H4 (cell line): ENCODE results near the gene MID1. TPM values are rescaled to one million over a fixed set of nuclear protein-coding genes. Genes with fewer than 3 reads are reported as not detected.
A peak's percentile ranks its signal among the peaks of the same experiment; 100 is the strongest.
"Not testable (repeated sequence)": the region's sequence is repeated elsewhere in the genome, so short reads cannot be mapped to it uniquely, and the experiment has no call there.

Experiments
- DNase-seq: peaks from one replicate; pipeline ENCODE4 v3.0.0-alpha.2; 2015; ENCODE audit warnings: low spot score
- total RNA-seq: library from RNA; depleted of rRNA; stranded (reverse); fragments of >200 nt; shearing (Covaris generic); gene quantifications from 2 replicates; pipeline ENCODE4 v1.2.3, GENCODE V29; 2014

Gene MID1
- total RNA-seq, 1 experiment from 2014 or later = 14.3 TPM

DNA sequence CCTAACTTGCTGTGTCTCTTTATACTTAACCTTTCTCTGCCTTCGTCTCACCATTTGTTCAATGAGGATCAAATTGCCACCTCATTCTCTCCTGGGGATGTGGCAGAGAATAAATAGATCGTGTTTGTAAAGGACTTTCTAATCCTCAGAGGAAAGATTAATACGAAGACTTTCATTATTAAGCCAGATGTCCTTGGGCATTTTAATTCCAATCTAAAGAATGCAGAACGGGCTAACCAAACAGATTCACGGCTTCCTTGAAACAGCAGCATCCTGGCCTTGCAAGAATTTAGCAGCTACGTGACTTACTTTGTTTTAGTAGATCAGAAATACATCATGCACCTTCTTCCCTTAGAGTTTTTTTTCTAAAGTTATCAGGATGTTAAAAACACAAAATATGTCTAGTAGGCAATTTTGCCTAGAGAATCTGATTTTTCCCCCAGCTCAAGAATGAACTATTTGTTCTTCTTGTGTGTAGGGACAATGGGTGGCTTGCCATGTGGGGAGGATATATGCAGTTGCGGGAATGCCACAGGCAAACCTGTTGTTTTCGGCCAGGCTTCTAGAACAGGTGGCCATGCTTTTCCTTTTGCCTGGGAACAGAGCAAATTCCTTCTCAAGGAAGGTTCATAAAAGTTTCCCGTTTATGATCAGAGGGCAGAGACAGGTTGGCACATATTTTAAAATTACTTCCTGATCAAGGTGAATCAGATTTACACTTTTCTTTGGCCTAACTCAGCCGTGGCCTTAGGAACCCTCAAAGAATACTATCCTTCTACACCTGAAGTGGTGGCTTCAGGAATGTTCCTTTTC is 3.0 kb downstream of the MID1 start:
- DNase-seq = no peak

DNA sequence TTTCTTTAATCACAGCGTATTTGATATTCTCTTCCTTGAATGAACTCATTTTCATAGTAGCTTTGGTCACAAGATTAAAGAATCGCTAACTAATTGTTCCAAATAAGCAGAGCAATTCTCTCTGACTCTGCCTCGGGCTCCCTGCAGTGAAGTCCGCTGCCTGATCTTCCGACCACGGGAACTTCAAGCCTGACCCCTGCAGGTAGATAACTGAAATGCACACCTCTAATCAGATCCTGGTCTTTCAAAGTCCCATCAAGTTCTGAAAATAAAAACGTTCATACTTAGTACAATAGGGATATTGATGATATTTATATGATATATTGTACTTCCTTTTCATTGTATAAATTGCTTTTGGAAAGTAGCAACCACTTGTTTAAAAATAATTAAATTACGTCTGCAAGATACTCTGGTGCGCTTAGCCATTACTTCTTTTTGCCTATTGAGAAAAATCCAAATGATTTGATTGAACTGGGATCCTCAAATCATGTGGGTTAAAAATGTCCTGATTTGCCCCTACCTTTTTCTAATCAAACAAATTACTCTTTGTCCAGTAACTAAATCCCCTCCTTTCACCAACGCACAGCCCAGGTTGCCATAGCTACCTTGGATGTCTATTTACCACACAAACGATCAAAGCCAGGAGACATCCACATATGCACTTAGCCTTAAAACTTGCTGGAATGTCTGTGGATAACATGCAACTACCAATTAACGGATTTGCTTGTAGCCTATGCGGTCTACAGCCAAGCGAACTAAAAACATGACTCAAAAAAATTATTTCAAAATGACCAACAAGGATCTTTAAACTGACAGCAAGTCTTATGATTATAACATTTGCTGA is 4.2 kb downstream of the MID1 start:
- DNase-seq = peak; percentile 51

DNA sequence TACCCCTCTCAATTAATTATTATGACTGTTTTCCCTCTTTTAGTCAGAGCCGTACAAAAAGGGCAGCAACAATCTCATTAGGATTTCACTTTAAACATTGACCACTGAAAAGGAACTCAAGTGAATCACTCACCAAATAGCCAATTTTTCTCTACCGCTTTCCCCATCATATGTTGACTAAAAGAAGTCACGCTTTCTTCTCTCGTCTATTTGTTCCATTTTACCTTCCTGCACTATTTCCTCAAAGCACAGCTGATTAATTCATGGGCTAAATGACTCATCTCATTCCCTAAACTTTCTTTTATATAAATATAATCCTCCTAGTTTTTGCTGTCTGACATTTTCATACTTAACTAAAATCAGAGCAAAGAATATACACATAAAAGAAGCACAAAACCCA is 8.2 kb downstream of the MID1 start:
- DNase-seq = no peak

- no peak for DNase-seq
Measured at GRCh38 chrX:10611441-10612090, 8.8 kb downstream of the MID1 start.

DNA sequence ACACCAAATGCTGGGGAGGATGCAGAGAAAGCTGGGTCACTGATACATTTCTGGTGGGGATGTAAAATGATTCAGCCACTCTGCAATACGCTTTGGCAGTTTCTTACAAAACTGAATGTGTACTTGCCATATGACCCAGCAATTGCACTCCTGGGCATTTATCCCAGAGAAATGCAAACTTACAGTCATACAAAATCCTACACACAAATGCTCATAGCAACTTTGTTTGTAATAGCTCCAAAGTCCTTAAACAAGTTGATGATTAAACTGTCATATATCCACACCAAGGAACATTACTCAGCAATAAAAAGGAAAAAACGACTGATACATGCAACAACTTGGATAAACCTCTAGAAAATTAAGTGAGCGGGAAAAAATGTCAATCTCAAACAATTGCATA is 12.3 kb downstream of the MID1 start:
- no peak for DNase-seq

- no peak for DNase-seq
Measured at GRCh38 chrX:10607233-10607632, 13.2 kb downstream of the MID1 start.

DNA sequence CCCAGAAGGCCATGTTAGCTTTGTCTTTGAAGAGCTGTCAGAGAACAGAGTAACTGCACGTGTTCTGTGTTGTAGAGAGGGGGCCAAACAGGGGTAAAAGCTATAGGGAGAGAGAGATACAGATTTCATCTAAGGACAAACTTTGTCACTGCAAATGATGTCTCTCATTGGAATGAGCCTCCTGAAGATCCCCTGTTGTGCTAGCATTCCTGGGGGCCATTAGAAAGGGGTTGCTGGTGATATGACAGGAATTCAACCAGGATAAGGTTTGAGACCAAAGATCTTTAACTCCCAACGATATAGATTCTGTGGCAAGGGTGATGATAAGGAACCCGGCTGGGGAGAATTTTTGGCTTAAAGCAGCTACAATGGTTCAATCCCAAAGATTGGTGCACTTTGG is 16.8 kb downstream of the MID1 start:
- DNase-seq = no peak

DNA sequence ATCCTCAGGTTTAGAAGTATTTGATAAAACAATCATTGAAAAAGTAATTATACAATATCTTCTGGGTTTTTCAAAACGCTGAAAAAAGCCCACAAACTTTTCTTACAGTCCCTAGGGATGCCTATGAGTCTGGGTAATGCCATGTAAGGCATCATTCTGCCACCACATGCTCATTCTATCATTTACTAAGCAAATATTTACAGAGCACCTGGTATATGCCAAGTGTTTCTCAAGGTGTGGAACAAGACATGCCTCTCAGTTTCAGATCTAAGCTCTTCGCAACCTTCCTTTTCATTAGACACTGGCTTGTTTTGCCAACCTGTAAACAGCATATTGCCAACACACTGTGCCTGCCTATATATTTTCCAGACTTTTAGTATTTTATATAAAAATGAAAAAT is 17.7 kb downstream of the MID1 start:
- DNase-seq = no peak

GRCh38 chrX:10600479-10600878 is 19.9 kb downstream of the MID1 start:
- DNase-seq = no peak

GRCh38 chrX:10598540-10598939 is 21.8 kb downstream of the MID1 start:
- DNase-seq = no peak

- DNase-seq = peak; percentile 24
Measured at GRCh38 chrX:10597871-10598270, 22.5 kb downstream of the MID1 start.

DNA sequence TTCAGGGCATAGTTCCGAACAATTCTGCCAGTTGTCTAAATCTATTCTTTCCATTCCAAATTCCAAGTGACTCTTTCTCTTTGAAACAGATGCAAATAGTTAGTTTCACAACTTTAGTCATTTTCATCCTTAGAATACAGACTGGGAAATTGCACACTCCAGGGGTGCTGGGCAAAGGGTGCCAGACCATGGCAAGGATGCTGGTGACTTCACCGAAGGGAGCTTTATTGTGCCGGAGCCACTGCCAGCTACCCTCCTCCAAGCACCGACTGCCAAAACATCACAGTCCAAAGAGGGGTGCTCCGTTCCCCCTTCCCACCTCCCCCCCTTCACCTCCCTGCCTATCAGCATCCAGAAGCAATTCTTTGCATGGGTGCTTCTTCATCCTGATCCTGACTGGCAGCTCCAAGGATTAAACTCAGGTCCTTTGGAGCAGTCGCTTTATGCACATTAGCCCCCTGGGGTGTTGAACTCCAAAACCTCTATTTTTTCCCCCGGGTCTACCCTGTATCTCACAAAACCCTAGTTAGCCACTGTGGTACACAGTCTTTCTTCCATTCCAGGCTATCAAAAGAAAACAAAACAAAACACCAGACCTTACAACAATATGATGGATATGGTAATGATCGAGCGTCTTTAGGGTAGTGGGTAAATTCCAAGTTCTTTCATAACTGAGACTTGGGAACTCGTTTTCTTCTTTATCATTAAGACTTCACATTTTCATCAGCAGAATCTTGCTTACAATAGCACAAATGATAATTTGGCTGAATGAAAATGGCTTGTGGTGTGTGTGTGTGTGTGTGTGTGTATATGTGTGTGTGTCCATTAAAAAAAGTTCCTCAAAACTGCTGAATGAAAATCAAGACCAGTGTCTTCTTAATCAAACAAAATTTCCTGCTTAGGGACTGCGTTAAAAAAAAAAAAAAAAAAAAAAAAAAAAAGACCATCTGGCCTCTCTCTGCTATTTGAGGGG is 28.7 kb downstream of the MID1 start:
- no peak for DNase-seq

DNA sequence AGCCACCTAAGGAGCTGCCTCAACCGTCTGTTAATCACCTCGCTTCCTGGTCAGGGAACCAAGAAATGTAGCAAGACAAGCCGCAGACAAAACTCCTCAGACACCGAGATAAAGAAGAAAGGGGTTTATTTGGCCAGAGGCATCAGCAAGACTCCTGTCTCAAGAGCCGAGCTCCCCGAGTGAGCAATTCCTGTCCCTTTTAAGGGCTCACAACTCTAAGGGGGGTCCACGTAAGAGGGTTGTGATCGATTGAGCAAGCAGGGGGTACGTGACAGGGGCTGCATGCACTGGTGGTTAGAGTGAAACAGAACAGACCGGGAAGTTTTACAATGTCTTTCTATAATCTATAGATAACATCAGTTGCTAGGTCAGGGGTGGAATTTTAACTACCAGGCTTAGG is 30.6 kb downstream of the MID1 start:
- not testable (repeated sequence) for DNase-seq

GRCh38 chrX:10589098-10589497 is 31.3 kb downstream of the MID1 start:
- no peak for DNase-seq

- DNase-seq = not testable (repeated sequence)
Measured at GRCh38 chrX:10584882-10585281, 35.5 kb downstream of the MID1 start.

- DNase-seq = no peak
Measured at GRCh38 chrX:10582945-10583344, 37.4 kb downstream of the MID1 start.

DNA sequence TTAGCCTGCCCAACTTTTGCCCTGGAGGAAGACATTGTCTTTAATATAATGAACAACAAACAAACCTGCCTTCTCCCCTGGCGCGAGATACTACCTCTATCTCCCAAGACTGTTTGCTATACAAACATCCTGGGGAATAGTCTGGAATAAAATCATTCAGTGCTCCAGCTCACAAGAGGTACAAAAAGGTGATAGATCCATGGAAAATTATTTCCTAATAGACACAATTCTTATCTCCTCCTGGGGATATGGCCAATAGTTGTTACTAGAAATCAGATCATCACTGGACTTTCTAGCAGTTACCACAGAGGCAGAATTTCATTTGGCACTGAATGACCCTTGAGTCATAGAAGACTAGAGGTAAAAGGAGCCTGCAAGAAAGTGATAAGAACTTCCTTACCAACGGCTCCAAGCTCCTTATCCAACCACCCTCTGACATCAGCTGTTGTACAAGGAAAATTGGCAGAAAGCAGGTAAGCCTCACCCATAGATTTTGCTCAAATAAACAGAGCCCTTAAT is 38.1 kb downstream of the MID1 start:
- no peak for DNase-seq

- DNase-seq = peak; percentile 18
Measured at GRCh38 chrX:10579112-10580011, 41.0 kb downstream of the MID1 start.

DNA sequence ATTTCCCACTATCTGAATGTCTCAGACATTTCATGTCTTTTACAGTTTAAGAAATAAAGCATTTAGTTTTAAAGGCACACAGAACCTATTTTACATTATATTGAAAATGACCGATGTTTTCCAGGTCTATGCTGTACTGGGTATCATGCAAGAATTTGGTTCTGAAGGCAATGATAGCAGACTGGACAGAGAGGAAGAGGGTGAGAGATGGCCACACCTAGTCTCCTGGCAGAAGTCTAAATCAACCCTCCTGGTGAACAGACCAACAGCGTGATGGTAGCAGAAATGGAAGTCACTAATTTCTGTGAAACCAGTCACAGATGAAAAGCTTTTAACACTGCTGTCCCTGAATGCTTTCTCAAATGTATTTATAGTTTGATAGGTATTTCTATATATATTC is 41.9 kb downstream of the MID1 start:
- DNase-seq = no peak

GRCh38 chrX:10577853-10578252 is 42.5 kb downstream of the MID1 start:
- no peak for DNase-seq
